Fibroblast of gingiva (primary cell): ENCODE data around the gene PVALEF.

Experiments
- DNase-seq: peaks from one replicate; pipeline ENCODE4 v3.0.0-alpha.2; 2011; ENCODE audit warnings: low read depth

Gene PVALEF

DNA sequence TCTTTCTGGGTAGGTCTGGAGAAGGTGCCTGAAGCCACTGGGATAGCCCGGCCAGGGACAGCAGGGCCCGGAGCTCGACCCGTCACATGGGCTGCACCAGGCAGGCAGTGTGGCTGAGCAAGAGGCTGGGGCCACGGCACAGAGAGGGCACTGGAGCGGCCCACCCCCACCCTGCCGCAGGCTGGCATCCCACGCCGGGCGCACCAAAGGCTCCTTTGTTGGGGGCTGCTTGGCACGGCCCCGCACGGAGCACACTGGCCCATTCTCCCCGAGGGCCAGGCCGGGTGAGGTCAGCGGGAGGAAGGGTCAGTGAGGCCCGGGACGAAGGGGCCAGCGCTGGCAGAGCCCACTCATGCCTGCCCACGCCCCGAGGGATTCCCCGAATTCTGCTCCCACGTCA is 36.5 kb upstream of the PVALEF start:
- no peak for DNase-seq

DNA sequence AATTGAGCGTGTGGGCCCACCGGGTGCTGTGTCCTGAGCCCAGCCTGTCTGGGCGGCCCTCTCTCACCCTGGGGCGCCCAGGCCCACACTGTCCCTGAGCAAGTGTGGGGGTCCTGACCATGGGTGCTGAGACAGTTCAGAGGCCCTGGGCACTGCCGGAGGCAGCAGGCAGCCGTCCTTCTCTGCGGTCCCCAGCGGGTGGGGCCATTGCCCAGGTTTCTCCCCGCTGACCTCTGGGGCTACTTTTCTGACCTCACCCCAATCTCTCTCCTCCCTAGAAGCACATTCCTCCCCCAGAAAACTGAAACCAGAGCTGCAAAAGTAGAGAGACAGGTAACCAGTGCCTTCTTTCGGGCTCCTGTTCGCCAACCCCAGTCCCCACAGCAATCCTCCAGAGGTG is 36.0 kb upstream of the PVALEF start:
- no peak for DNase-seq

DNA sequence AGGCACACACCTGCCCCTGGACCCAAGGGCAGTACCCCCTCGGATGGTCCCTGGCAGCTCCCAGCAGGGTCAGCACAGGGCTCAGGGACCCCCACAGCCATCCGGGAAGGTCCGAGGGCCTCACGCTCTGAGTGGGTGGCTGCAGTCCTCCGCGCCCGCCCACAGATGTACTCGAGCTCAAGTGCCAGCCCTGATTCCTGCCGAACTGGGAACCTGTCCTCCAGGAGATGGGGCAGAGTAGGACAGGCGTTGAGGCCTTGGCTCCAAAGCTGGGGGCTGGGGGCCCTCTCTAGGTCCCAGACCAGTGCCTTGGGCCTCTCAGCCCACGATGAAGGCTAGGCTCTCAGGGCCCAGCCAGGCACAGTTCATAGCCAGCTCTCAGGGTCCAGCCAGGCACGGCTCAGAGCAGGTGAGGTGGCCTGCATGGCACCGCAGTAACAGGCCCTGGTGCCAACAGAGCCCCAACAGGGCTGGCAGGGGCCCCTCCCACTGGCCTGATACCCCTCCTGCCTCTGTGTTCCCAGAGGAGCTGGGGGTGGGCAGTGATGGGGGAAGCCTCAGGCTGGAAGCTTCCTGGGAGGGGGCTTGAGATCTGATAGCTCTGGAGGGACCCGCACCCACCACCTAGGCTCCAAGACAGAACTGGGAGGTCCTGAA is 35.5 kb upstream of the PVALEF start:
- DNase-seq: no peak

DNA sequence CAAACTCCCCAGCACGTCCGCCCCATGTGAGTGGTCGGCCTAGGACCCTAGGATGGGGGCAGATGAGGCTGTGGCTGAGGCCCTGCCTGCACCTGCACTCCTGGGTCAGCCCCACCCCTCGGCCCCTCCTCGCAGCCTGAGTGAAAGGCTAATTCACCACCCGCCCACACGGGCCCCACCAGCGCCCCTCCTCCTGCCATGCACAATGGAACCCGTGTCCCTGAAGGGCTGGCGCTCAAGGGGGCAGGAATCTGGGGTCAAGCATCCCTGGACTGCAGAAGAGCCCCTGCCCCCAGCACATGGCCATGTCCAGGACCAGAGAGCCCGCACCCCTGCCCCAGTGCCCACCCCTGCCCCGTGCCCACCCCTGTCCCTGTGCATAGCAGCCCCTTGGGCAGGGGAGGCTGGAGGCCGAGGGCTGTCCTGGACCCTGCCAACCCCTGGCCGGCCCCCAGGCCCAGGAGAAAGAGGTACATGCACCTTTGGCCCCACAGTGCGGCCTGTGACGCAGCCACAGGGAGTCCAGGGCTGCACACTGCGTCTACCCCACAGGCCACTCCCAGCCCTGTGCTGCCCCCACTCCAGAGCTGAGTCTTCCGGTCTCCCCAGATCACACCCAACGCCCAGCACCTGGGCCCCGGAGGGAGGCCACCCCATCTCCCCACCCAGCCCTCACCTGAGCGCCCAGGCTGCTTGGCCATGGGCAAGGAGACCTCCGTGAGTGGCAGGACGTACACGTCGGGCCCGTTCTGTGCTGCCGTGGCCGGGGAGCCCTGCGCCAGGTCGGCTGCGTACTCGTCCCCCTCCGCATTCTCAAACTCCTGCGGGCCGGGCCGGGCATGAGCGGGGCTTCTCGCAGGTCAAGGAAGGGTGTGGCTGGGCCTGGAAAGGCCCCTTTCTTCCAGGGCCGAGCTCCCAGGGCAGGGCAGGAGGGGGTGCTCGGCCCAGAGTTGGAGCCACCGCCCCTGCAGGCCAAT is 34.6 kb upstream of the PVALEF start:
- no peak for DNase-seq

DNA sequence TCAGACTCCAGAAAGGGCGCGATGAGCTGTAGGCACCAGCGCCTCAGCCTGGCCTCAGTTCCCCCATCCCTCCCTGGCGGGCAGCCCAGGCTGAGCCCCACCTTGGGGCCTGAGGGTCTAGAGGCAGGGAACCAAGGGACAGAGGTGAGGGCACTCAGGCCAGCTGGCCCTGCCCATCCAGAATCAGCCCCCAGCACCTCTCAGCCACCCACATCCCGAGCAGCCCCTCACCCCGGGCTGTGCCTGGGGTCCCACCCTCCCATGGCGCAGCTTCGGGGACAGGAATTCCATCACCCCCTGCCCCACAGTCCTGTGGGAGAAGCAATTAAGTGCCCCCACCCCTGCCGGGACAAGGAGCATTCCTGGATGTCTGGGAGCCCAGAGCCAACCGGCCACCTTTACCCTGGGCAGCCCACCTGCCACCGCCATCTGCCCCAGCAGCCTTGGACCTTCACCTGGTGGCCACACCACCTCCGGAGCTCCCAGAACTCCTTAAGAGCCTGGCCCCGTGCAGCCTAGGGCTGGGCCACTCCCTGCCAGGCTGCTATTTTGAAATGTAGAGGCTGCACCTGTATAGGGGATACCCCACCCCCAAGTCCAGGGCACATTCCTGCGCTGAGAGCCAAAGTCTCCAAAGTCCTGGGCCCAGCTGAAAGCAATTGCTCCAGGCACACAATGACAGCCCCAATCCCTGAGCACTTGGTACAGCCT is 33.7 kb upstream of the PVALEF start:
- no peak for DNase-seq

DNA sequence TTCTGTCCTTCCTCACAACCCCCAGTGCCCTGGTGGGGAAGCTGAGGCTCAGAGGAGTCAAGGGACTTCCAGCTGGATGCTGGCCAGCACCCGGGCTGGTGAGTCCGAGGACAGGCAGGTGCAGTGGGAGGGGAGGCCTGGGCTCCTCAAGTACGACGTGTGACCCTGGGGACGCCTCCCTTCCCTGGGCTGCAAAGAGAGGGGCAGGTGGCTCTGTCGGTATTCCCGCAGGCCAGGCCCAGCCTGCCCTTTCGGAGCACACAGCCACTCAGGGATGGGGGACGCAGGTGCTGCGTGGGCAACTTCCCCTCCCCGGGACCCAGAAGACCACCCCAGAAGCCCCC is 33.1 kb upstream of the PVALEF start:
- DNase-seq: no peak

DNA sequence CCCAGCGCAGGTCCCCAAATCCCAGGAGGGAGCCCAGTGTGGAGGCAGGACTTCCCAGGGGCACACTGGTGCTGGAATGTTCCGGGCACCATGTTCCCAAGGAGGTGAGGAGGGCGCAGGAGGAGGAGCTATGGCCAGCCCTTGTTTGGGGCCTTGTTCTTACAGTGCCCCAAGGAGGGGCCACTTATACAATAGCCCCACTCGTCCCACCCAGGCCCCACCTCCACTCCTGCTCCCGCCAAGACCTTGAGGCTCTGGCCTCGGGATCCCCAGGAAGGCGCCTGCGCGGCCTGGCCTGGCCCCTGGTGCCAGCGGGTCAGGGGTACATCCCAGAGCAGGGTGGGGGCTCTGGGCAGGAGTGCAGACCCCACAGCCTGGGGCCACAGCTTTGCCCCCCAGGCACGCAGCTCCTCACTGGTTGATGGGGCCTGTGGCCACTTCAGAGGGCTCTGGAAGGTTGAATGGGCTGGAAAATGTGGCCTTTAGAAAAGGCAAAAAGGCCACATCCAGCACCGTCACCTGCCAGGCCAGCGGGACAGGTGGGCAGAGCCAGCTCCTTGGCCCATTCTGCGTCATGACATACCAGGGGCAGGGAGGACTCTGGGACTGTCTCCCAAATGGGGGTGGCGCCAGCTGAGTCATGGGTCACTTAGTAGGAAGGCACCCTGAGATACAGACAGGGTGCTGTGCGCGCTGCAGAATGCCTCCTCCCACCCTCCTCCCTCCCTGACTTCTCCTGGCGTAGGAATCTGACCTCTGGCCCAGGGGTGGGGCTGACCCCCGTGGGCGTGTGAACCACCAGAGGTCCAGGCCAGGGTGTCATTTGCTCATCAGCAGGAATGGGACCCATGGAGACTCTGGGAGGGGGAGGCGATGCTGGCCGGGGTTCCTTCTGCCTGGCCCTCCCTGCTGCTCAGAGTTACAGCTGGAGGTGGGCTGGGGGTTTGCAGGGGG is 32.3 kb upstream of the PVALEF start:
- no peak for DNase-seq

DNA sequence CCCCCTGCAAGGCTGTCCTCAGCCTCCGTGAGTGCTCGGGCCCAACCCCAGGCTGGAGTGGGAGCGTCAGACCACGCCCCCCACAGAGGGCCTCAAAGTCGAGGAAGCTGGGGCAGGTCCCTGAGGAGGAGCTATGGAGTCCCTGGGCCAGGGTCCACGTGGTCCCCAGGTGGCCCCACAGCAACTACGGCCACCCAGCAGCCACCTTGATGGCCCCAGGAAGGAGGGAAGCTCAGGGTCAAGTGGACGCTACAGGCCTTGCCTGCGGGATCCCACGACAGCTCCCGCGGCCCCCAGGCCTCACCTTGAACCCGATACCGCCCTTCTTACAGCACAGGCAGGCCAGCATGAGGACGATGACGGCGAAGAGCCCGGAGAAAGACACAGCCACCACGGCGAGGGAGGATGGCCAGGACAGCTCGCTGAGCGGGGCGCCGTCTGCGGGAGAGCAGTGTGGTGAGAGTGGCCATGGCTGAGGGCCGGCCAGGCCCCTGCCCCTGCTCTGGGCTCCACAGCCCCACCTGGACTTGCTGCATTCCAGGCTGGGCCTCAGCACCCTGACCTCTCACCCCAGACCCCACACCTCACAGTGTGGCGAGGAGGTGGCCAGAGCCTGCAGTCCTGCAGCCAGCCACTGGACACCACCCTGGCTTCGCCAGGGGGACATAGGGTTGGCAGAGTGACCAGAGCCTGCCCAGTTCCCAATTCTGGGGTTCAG is 31.1 kb upstream of the PVALEF start:
- no peak for DNase-seq

DNA sequence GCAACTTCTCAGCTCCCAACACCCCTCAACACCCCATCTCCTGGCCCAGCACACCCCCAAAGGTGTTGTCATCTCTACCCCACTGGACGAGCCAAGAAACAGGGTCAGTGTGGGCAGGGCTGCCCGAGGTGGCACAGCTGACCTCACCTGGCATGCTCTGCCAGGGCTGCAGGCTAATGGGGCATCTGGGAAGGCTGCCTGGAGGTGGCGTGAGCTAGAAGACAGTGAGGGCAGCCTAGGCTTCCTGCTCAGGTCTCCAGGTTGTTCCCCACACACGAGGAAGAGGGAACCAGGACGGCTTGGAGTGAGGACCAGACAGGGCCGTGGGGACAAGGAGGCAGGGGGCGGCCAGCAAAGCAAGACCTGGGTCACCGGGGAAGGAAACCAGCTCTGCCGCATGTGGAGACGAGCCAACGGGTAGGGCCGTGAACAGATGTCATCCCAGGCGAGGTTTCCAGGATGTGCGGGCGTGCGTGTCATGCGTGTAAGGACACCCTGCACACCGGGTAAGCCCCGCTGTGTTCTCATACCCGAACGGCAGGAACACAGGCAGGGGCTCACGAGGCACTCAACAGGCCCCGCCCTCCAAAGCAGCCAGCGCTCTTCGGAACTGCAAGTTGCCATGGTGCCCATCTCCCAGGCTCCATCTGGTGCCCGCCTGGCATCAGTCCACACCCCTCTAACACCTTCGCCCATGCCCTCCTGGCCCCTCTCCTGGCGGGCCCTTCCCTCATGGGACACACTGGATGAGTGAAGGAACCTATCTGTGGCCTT is 29.6 kb upstream of the PVALEF start:
- no peak for DNase-seq

DNA sequence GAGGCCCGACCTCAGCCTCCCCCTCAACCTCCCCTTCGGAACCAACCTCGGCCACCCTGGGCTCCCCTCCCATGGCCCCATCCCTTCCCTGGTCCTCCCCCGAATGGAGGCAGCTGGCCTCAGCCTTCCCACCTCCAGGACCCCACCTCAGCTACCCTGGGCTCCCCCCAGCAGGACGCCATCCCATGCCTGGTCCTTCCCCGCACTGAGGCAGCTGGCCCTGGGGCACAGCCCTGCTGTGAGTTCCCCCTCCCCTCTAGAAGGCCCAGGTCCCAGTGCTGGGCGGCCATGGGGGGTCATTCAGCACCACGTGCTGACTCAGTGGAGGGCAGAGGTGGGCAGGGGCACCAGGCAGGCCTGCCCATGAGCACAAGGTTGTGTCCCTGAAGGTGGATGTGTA is 28.9 kb upstream of the PVALEF start:
- no peak for DNase-seq

DNA sequence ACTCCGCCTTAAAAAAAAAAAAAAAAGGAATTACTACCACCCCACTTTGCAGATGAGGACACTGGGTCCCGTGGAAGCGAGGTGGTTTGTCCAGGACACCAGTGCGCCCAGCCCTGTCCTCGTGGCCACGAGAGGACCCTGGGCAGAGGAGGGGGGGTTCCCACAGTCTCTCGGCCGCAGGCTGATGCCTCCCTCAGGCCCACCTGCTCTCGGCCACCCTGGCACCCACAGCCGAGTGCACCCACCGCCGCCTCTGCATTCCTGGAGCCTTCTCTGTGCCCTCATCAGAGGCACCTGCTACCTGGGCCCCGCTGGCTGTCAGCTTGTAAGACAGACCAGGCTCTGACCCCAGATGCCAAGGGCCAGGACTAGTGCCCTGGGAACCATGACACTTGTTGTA is 28.1 kb upstream of the PVALEF start:
- no peak for DNase-seq

DNA sequence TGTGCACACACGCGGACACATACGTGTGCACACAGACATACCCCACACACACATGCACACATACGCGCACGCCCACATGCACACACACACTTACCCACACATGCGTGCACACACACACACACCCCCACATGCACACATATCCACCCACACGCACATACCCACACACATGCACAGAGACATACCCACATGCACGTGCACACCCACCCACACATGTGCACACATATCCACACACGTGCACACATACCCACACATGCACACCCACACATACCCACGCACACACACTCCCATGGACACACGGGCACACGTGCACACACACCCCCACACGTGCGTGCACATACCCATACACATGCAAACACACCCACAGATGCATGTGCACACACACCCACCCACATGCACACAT is 27.2 kb upstream of the PVALEF start:
- DNase-seq: no peak

- DNase-seq: no peak
Observed at GRCh38 chr17:81138500-81138899, 26.8 kb upstream of the PVALEF start.

DNA sequence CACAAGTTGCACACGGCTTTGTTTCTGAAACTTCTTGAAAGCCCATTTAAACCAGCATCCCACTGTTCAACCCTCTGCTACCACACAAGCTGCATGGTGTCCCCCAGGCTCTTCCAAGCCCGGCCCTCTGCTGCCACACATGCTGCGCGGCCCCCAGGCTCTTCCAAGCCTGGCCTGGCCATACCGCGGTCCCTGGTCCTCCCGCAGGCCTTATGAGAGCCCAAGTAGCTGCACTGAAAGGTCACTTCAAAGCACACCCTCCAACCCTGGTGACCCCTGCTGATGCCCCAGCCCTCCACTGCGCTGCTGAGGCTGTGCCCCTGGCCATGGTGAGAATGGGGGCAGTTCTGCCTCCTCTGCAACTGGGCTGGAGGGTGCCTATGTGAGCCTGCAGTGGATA is 25.9 kb upstream of the PVALEF start:
- no peak for DNase-seq

- no peak for DNase-seq
Observed at GRCh38 chr17:81140018-81140417, 25.3 kb upstream of the PVALEF start.

DNA sequence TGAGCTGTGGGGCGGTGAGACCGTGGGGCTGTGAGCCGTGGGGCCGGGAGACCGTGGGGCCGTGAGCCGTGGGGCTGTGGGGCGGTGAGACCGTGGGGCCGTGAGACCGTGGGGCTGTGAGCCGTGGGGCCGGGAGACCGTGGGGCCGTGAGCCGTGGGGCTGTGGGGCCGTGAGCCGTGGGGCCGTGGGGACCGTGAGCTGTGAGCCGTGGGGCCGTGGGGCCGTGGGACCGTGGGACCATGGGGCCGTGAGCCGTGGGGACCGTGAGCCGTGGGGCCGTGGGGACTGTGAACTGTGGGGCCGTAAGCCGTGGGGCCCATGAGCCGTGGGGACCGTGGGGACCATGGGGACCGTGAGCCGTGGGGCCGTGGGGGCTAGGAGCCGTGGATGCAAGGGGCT is 24.6 kb upstream of the PVALEF start:
- no peak for DNase-seq

DNA sequence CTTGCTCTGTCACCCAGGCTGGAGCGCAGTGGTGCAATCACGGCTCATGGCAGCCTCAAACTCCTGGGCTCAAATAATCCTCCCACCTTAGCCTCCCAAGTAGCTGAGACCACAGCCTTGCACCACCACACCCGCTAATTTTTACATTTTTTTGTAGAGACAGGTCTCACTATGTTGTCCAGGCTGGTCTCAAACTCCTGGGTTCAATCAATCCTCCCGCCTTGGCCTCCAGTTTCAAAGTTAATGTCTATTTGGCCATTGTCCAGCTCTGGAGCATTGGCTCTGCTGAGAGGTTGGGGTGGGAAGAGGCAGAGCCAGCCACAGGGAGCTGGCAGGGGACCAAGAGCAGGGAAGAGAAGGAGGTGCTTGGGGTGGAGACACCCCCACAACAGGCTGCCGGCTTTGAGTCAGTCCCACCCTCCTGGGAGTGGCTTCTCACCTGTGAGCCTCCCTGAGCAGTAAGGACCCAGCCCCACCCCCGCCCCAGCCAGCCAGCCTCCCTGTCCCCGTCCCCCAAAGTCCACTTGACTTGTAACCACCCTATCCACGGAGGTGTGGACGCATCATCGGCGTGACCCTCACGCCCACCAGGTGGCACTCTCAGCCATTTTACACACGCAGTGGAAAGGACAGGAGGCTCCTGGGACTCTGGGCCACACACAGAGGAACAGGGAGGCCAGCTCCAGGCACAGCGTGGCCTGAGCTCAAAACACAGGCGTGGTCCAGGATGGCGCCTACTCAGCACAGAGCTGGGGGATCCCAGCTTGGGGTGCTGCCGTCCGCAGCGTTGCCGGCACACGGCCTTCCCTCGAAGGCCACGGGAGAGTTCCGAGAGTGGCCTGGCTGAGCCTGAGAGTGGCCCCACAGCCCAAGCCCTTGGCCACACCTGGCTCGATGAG is 22.8 kb upstream of the PVALEF start:
- DNase-seq: peak; percentile 71

- DNase-seq: no peak
Observed at GRCh38 chr17:81143200-81143527, 22.1 kb upstream of the PVALEF start.

DNA sequence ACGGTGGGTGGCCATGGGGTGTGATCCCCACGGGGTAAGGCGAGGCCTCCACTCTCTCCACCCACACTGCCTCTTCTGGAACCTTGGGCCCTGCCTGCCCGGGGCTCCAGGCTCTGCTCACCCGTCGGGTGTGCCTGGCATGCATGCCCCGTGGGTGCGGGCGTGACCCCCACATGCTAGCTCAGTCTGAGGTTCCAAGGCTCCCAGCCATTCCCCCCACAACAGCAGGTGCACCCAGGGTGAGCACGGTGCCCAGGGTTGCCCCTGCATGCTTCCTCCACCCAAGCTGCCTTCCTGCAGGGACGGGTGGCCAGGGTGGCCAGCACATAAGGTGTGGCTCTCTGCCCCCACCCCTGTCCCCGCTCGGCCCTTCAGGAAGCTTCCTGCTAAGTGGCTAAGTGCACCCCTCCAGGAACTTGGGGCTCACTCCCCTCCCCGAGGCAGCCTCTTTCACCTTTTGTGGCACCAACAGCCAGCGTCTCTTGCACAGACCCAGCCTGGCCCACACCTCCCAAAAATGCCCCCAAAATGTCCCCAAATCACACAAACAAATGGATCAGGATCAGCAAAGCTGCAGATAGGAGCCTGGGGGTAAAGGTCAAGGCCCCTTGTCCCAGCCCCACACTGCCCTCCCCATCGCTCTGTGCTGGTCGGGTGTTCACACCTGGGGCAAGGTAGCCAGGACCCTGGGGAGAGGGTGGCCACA is 21.4 kb upstream of the PVALEF start:
- DNase-seq: no peak
